ENCODE data around the gene SUMO4.
"Not testable (repeated sequence)": the region's sequence is repeated elsewhere in the genome, so short reads cannot be mapped to it uniquely, and the experiment has no call there.

The SUMO4 gene

DNA sequence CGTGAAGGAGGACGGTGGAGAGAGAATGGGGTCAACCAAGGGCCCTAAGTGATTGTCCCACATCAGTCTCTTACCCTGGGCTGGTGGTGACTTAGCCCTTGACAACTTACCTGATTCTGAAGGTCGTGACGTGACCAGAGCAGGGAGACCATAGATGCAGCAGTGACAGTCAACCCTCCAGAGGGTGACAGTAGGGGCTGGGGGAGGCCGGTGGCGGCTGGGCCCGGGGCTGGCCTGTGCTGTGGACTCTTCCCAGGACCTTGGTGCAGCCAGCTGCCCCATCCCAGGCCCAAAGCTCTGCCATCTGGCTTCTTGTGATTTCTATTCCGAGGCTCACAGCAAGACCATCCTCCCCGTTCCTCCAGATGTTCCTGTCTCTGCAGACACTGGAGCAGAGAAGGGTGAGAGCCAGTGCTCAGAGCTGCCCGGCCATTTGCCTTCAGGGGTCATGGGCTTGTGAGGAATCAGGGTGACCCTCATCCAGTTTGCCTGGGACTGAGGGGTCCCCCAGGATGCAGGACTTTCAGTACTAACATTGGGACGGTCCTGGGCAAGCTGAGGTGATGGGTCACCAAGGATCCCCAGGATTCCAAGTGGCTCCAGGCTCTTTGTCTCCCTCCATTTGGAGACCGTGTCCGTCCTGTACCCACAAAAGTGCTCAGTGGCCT lies 36.0 kb downstream of the SUMO4 start:
- DNase-seq, result no peak

DNA sequence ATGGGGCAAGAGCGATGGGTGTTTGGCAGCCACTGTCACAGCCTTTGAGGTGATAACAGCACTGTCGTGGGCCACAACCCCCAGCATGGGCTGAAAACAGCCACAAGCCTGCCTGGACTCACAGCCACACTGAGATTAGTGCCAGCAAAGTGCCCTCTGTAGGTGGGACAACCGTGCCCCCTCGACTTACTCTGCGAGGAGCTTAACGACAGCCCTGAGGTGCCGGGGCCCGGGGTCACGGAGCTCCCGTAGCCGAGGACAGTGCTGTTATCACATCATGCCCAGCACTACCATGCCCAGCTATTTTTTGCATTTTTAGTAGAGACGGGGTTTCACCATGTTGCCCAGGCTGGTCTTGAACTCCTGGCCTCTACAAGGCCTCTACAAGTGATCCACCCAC lies 36.6 kb downstream of the SUMO4 start:
- no peak for DNase-seq

DNA sequence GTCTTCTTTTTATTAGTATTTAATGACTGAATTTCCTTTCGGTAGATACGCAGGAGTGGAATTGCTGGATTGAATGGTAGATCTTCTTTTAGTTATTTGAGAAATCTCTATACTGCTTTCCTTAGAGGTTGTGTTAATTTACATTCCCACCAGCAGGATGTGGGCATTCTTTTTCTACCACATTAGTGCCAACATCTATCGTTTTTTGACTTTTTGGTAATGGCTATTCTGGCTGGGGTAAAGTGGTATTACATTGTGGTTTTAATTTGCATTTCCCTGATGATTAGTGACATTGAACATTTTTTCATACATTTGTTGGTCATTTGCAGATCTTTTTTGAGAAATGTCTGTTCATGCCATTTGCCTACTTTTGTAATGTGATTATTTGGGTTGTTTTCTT lies 37.1 kb downstream of the SUMO4 start:
- no peak for DNase-seq

DNA sequence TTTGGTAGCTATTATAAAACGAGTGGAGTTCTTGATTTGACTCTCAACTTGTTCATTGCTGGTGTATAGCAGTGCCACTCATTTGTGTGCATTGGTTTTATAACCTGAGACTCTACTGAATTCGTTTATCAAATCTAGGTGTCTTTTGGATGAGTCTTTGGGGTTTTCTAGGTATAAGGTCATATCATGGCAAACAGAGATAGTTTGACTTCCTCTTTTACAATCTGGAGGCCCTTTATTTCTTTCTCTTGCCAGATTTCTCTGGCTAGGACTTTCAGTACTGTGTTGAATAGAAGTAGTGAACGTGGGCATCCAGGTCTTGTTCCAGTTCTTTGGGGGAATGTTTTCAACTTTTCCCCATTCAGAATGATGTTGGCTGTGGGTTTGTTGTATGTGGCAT lies 38.8 kb downstream of the SUMO4 start:
- DNase-seq, result no peak

DNA sequence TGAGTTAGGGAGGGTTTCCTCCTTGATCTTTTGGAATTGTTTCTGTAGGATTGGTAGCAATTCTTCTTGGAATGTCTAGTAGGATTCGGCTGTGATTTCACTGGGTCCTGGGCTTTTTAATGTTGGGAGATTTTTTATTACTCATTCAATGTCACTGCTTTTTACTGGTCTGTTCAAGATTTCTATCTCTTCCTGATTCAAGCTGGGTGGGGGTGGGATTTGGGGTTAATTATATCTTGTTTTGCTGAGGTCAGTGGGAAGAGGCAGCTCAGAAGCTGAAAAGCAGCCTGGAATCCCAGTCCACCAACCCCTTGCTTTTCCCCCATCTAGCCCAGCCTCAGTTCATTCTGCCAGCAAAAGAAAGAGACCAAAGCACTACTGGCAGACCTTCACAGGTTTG lies 39.6 kb downstream of the SUMO4 start:
- no peak for DNase-seq

DNA sequence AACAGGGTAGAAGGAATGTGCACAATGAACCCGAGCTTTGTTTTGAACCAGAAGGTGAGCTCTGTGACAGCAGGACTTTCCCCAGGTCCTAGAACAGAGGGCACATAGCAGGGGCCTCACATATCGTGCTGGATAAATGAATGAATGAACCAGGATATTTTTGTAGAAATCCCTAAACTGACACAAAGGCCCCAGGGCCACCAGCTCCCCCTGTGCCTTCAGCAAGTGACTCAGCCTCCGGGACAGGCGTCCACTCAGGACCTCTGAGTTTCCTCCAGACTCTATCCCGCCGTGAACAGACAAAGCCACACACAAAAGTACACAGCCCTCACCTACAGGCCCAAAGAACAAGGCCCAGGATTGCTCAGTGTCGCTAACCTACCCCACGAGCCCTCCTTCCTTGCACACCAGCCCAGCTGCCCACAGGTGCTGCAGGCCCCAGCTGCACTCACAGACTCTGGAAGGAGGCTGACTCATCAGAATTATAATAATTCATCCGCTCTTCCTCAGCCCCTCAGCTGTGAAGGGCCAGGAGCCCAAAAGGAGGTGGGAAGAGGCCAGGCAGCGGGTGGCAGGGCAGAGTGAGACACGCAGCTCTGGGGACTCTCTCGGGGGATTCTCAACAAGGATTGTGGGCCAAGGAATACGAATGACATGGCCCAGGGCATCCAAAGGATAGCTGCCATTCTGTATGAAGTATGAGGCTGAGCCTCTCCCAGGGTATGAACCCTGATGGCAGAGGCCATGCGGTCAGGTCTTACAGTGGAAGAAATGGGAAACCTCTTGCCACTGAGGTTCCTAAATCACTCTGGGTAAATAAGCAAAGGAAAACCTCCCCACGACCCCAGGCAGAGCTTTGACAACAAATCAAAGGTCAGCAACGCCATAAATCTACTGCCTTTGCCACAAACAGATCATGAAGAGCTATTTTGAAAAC lies 40.9 kb downstream of the SUMO4 start:
- DNase-seq, result no peak

DNA sequence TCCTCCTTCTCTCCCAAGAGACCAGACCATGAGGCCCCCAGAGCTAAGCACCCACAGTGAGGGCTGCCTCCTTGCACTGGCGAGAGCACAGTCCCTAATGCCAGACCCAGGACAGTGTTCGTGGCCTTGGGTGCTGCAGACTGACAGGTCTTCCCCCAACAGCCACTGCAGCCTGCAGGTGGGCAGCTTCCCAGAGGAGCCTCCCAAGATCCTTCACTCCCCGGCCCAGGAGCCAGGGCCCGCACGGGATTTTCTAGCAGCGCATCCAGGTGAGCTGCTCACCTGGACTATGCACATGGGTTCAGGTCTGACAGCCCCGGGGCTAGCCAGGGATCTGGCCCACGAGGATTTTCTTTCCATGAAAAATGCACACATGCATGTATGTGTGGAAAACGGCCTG lies 41.7 kb downstream of the SUMO4 start:
- no peak for DNase-seq

DNA sequence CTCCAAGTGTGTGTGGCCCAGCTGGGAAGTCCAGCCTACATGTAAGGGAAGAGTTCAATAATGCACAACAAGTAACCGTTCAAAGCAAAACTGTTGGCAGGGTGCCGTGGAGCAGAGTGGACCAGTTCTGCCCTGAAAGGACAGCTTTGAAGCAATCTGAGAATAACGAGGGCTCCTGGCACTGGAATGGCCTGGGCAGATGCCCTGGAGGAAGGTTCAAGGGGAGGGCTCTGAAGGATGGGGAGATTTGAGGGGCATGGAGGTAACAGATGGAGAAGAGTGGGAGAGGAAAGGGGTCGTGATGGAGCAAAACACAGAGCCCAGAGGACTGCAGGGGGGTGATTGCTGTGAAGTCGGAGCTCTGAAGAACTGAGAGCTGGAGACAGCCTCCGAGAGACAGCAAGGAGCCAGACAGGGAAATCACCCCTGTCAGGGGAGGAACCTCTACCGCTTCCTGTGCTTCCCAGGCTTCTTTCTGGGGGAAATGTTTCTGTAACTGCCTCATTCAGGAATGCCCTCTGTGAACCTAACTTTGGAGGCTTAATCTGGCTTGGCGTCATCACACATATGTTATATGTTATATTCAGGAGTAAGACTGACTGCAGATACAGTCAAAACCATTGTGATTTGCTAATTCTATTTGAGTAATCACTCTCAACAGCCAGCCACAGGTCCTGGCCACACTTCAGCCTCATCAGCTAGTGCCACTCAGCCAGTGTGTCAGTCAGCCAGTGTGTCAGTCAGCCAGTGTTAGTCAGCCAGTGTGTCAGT lies 43.5 kb downstream of the SUMO4 start:
- no peak for DNase-seq

DNA sequence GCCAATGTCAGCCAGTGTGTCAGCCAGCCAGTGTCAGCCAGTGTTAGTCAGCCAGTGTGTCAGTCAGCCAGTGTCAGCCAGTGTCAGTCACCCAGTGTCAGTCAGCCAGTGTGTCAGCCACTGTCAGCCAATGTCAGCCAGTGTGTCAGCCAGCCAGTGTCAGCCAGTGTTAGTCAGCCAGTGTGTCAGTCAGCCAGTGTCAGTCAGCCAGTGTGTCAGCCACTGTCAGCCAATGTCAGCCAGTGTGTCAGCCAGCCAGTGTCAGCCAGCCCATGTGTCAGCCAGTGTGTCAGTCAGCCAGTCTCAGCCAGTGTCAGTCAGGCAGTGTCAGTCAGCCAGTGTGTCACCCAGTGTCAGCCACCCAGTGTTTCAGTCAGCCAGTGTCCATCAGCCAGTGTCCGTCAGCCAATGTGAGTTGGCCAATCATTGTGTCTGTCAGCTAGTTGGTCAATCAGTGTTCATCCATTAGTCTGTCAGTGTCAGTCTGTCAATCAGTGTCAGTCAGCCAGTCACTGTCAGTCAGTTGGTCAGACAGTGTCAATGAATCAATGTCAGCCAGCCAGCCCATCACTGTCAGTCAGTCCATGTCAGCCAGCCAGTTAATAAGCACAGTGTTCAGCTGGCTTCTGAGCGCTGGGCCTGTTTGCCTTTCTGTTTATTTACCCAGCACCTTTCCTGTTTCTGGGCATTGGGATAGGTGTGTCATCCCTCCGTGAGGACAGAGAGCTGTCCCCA lies 44.5 kb downstream of the SUMO4 start:
- DNase-seq, result not testable (repeated sequence)

DNA sequence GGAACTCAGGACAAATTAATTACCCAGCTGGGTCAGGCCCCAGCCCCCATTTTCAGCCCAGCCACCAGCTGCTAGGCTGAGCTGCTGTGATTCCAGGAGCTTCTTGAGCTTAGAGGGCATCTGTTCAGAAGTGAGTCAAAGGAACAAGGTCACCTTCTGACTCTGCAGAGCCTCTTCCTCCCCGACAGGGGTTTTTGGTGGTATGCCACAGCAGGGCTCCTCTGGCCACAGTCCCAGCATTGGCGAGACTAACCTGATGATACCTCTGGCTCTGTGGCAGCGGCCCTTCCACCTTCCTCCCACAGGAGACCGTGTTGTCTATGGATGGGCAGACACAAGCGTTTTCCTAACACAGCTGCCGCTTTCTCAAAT lies 45.0 kb downstream of the SUMO4 start:
- DNase-seq, result no peak

DNA sequence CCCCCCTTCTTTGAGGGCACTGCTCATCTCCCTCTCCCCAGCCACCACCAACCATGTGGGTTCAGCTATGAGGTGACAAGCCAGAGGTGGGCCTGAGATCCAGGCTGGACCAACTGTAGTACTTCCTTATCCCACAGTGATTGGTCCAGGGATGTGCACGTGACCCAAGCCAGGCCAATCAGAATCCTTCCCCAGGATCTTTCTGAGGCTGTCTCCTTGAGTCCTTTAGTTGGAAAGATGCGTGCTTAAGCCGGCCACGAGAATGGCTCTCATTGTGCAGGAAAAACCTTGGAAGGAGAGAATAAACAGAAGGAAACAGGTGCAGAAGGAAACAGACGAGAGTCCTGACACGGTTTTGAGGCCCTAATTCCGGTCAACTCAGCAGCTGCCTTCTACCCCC lies 45.5 kb downstream of the SUMO4 start:
- no peak for DNase-seq

DNA sequence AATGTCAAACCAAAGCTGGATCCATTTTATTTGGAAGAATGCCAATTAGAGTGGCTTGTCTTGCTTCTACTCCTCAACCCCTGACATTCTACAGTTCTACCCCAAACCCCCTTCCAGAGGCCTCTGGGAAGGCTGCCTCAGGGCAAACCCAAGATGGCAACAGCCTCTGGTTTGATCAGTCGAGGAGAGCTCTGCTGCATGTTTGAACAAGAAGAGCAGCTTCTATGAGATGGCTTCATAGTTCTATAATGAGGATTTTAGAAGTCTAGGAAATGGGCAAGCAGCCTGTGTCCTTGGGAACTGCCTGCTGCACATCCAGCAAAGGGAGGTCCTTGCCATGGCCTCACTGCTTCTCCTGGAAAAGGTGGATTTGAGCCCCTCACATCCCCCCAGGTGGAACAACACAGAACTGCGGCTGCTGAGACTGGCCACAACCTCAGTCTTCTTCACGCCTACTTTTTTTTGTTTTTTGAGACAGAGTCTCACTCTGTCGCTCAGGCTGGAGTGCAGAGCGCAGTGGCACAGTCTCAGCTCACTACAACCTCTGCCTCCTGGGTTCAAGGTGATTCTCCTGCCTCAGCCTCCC lies 46.8 kb downstream of the SUMO4 start:
- no peak for DNase-seq

DNA sequence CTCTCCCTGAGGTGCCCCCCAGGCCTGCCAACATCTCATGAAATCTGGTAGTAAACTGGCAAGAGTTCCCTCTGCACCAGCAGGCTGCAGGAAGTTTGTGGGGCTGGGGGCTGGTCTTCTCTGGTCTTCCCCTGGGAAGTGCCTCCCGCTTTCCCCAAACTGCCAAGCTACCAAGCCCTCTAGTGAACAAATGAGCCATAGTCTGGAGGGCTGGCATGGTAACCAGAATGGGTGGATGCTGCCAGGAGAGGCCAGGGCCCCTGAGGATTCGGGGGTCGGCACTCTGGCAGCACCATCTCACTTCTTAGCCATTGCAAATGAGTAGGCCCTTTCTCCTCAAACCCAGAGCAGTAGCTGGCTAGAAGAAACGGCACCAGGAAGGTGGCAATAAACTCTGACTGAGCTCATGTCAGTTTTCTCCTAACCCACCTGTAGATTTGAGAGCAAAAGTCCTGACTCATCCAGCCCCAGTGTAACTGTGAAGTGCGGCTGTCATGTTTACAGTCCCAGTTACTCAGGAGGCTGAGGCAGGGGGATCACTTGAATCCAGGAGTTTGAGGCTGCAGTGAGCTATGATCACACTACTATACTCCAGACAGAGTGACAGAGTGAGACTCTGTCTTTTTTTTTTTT lies 48.9 kb downstream of the SUMO4 start:
- no peak for DNase-seq

DNA sequence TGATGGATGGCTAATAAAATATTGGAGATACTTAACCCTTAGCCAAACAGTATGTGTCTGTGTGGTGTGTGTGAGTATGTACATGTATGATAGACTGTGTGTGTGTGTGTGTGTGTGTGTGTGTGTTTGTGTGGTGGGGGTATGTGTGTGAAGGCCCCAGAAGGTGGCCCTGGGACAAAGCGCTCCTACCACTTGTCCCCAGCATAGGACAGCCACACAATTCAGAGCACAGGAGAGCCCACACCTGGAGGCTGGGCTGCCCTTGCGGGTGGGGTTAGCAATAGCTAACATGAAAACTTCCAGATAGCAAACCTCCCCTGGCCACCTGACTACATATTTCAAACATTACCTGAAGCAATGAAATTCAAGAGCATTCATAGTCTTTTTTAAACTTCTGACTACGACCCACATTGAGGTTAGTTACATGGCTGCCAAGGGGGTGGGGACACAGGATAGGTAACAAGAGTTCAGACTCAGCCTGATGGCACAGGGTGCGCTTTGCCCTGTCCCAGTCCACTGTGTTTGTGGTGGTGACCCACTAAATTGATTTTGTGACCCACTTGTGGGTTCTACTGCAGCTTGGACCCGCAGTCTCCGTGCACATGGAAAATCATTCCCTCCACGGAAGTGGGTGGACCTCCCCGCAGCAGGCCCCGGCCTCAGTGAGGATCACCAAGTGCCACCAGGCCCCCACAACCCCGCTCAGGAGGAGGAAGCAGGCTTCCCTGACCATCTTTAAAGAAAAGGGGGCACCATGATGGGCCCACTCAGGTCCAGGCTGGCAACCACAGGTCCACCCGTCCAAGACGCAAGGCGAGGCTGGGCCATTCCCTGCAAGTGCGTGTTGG lies 50.0 kb downstream of the SUMO4 start:
- no peak for DNase-seq

Measured in NCI-H2081 (cell line).